T1000 (cell line): ENCODE data around the gene BEND7.

Source experiments
- DNase-seq: peaks from one replicate; lab custom pipeline; 2025; ENCODE audit warnings: mixed read lengths; lab: John Stamatoyannopoulos, UW

Gene BEND7

GRCh38 chr10:13520194-13520593, 8.6 kb downstream of the BEND7 start:
- DNase-seq = no peak

- no peak for DNase-seq
These were observed 10.6 kb downstream of the BEND7 start for GRCh38 chr10:13518076-13518692.

DNA sequence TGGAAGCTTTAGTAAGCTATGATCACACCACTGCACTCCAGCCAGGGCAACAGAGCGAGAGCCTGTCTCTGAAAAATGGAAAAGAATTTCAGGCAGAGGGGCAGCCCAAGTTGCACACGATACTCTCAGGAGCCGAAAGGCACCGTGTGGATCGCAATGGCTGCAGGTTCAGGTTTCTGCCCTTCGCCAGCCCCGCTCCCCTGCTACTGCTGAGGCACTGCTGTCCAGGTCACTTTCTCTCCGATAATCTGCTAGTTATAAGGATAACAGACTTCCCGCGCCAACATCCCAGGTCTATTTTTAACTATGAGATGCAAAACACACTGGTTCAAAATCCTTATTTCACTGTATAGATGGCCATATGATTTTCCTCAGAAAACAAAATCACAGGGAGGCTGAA, 11.1 kb downstream of the BEND7 start:
- no peak for DNase-seq

GRCh38 chr10:13516176-13516575, 12.6 kb downstream of the BEND7 start:
- no peak for DNase-seq

DNA sequence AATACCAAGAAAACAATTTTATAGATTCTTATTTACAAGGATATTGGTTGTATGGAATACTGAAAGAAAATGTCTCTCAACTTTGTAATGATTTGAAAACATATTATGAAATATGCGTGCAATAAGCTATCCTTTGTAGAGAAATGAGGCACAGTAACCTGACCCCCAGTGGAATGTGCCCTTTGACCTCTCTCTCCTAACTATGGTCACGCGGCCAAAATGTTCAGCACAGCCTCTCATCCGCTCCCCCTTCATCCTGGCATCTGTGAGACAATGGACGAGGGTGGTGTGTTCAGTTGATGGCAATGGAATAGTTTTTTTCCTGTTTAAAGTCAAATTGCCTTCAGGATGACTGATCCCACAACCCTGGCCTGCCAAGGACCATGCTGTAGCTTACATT, 13.3 kb downstream of the BEND7 start:
- DNase-seq = no peak

GRCh38 chr10:13514296-13514695, 14.5 kb downstream of the BEND7 start:
- no peak for DNase-seq

DNA sequence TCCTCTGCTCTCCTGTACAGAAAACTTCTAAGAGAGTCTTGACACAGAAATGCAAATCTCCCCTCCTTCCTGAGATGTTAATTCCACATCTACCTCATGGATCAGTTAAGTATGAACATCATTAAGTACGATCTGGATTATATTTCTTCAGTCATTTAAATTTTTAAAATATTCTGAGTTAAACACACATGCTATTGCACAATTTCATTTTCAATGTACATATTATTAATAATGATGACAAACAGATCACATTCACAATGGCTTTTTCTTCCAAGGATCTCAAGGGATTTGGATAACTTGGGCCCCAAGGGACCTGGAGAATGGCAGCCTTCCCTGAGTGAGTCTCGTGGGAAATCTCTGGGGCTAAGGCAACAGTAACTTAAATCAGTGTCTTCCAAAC, 16.2 kb downstream of the BEND7 start:
- DNase-seq = no peak

GRCh38 chr10:13511409-13511808, 17.4 kb downstream of the BEND7 start:
- no peak for DNase-seq

DNA sequence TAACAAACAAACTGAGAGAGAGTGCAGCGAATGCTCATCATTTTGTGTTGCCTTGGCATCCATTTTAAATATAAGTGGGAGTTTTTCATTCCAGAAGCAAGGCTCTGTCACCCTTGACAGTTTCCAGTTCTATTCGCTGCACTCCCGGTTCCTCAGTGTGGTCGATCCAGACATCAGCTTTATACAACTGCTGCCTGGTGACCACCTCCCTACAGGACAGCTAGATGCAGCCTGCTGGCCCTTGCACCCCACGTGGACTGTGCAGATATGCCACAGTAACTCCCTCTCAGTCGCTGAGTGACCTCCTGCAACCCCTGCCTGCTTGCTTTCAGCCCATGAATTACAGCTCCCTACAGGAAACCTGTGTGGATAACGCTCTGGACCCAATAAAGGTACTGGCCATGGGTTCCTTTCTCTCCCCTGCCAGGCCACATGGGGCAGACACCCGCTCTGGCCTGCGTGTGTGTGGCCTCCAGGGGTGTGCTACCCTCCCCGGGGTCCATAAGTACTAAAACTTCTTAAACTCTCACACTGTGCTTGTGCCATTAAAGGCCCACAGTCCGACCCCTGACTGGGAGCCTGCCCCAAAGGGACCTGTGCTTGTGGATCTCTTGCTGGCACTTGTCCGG, 23.6 kb downstream of the BEND7 start:
- no peak for DNase-seq

DNA sequence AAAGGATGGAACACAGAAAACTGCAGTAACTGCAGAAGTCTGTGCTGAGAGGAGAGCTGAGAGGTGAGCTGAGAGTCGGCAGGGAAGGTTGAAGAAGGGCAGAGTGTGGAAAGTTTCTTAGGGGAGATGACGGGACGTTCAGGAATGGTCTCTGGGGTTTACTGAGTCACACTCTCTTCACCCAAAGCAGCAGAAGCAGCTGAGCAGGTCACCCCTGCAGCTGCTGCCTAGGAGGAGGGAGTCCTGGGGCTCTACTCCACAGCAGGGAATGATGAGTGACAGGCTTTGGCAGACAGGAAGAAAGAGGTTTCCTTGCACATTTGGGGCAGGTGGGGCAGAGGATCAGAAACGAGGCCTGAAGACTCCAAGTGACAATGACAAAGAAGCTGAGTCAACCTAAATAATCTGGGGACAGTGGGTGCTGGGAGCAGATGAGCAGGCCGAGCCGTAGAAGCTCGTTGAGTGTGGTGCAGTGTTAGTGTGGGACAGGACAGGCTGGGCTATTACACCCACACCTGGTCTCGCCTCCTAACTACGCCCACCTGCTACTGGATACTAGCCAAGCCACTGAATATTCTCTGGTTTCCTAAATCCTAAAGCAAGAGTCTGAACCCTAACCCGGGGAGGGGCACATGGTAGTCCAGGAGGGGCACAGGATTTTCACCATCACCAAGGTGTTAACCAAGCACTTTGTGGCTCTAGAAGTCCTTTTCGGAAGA, 24.9 kb downstream of the BEND7 start:
- DNase-seq = no peak

DNA sequence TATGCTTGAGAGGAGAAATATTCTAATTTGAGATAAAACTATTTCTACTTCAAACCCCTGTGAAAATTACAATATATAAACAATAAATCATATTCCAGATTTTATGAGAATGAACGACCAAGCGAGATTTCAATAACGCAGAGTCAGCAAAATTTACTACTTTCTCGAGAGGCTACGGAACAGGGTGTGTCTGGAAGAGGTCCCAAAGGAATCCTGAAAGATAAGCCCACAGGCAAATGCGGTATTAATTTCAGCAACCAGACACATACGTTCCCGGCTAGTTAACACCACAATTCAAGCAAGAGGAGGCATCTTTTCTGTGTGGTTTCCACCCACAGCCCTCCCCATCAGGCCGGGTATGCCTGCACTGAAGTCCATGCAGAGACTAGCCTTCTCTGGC, 26.4 kb downstream of the BEND7 start:
- DNase-seq = no peak

- no peak for DNase-seq
These were observed 28.6 kb downstream of the BEND7 start for GRCh38 chr10:13500201-13500600.

DNA sequence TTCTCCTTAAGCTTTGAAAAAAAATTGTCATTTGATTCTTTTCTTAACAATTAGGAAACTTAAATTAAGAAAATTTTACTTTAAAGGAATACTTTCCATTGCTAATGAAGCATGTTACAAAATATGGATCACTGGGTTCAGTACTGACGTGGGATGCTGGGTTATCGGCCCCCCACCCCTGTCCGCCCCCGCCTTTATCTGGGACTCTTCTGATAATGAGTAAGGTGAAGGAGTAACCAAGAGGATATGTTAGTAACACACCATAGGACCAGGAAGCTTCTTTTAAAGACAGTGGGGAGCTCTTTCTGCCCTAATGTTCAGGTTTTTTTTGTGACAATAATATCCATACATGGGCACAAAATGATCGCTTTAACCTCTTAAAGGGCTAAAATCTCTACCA, 29.7 kb downstream of the BEND7 start:
- DNase-seq = no peak

DNA sequence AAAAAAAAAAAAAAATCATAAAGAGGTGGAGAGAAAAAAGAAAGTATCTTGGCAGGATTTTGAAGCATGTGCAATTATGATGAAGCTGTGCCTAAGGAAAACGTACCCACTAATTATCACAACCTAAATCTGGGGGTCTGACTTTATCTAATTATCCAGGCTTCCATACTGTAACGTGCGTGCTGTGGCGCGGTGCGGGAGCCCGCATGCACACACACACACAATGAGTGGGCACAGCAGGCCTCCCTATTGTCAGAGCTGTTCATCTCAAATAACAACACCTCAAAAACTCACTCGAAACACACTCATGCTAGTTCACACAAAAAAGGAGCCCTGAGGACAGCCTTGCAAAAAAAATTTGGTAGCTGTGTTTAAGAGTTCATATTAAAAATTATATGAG, 31.9 kb downstream of the BEND7 start:
- DNase-seq = no peak

DNA sequence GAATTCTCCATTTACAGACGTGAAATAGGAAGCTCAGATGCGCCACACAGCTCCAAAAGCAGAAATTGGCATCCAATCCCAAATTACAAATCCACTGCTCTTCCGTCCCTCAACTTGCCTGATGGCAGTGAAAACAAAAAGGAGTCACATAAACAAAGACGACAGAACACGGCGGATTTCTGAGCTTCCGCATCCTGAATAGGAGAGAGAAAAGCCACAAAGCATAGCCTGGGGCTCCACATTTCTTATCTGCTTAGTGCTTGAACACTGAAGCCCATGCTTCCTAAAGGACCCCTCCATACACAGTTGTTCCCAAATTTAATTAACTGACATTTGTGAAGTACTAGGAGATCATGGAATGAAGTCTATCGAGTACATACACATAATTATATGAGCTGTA, 32.6 kb downstream of the BEND7 start:
- DNase-seq = no peak

- DNase-seq = no peak
These were observed 36.2 kb downstream of the BEND7 start for GRCh38 chr10:13492493-13493180.

DNA sequence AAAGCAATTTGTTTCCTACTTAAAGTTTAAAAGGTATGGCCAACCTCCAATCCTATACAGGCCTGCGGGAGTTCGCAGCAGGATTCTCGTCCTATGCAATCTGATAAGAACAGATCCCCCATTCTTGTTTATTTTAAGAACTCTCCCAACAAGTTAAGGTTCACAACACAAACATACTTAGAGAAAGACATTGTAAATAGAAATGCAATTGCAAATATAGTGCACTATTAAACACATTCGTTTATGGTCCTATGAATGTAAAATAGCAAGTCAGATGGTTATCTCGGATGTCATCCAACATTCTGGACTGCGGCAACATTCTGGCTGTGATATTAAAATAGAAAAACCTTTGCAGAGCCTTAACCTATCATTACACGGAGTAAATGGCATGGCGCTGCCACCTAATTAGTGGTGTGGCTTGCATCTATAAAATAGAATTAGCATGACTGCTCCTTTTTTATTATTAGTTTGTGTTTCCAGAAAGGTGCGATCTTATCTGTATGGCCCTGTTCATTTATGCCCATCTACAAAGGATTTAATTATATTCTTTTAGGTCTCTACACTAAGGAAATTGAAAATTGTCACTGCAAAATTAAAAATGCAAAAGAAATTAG, 37.0 kb downstream of the BEND7 start:
- no peak for DNase-seq

DNA sequence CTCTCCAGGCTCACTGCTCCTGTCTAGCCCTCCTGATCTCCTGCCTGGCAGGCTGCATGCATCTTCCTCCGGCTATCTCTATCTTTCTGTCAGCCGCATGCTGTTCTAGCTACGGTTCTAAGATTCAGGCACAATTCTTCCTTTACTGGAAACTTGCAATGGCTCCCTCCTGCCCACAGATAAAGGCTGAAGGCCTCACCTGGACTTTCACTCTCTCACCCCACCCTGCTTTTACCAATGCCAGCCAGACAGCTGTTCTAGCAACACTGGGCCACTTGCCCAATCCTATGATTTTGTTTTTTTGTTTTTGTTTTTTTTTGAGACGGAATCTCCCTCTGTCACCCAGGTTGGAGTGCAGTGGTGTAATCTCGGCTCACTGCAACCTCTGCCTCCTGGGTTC, 38.3 kb downstream of the BEND7 start:
- no peak for DNase-seq

DNA sequence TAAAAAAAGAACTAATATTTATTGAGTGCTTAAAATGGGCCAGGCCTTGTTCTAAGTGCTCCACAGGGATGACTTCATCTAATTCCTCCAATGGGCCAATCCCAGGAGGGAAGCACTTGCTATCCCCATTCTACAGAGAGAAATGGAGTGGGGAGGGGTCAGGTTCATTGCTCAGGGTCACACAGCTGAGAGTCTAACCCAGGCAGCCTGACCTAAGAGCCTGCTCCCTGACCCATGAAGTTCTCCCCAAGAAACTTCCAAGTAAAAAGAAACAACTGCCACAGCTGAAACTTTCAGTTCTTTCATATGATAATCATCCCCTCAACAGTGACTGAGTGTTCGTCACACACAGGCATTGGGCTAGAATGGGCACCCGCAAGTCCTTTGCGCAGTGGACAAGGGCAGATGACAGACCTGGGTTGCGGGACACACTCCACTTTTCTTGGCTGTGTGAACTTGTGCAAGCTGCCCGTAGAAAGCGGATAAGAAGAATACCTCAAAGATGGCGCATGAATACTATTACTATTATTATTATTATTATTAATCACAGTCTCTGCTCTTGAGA, 39.7 kb downstream of the BEND7 start:
- no peak for DNase-seq

DNA sequence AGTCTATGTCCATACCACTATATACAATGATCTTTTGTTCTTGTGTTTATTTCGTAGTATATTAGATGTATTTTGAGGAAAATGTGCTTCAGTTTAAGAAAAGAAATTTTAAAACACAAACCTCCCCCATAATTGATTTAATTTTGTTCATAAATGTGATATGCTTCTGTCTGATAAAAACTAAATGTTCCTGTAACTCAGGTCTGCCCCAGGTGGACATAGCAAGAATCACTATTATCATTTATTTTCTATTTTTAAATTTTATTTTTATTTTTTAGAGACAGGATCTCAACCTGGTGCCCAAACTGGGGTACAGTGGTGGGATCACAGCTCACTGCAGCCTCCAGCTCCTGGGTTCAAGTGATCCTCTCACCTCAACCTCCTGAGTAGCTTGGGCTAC, 43.2 kb downstream of the BEND7 start:
- DNase-seq = no peak

DNA sequence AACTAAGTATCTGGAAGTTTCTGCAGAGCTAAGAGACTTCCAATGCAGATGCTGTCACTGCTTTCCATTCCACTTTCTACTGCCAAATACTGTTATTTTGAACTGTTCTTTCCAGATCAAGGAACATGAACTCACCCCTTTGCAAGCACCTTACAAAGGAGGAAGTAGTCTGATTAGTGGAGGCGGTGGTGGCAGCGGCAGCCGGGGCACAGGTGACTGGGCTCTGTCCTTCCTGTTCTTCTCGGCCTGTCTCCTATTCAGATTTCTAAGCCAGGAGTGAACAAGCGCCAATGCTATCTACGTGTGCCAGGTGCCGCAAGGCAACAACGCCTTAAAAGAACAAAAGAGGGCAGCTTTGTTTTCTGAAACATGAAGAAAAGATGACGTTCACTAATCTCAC, 44.9 kb downstream of the BEND7 start:
- no peak for DNase-seq

- no peak for DNase-seq
These were observed 45.7 kb downstream of the BEND7 start for GRCh38 chr10:13483073-13483472.
